CD4-positive, alpha-beta T cell treated with Interleukin-21 for 1 hour (primary cell): ENCODE data around the gene U2AF1L4.

ENCODE experiments used
- DNase-seq: peaks from one replicate; pipeline ENCODE4 v3.0.0-alpha.2; 2020

U2AF1L4 gene

GRCh38 chr19:35703343-35703742 lies 41.9 kb downstream of the U2AF1L4 start:
- no peak for DNase-seq

GRCh38 chr19:35702223-35703012 lies 42.8 kb downstream of the U2AF1L4 start:
- peak; percentile 97 for DNase-seq

GRCh38 chr19:35696835-35697234 lies 48.4 kb downstream of the U2AF1L4 start:
- no peak for DNase-seq

- DNase-seq, result no peak
Observed at GRCh38 chr19:35695895-35696422, 49.3 kb downstream of the U2AF1L4 start.

GRCh38 chr19:35693835-35694599 lies 51.2 kb downstream of the U2AF1L4 start:
- DNase-seq, result peak; percentile 94

- no peak for DNase-seq
Observed at GRCh38 chr19:35693422-35693821, 51.8 kb downstream of the U2AF1L4 start.
